Measurements from ENCODE around the gene MTA2. TPM values are rescaled to one million over a fixed set of nuclear protein-coding genes. Genes with fewer than 3 reads are reported as not detected.
"Not testable (repeated sequence)": the region's sequence is repeated elsewhere in the genome, so short reads cannot be mapped to it uniquely, and the experiment has no call there.

MTA2 gene
- 63.7 TPM for total RNA-seq

GRCh38 chr11:62601372-62602140 lies at the start of gene MTA2:
MTA2 (minus strand) TSS chr11:62601865; CDS start chr11:62601450, 415 bp downstream.
- peaks cover 24 to 29% (median 29%) of the 10 kb centered on the region in 3 donors for H3K36me3 ChIP-seq (ENCODE audit: control insufficient read depth in 3 of 3, insufficient read depth in 3 of 3, low read length in 3 of 3)
- peak within 1 kb of the TSS; percentile 88 for H3K27ac ChIP-seq (ENCODE audit: low read depth, low read length)
- peak within 1 kb of the TSS; percentile 83 to 86 (median 85) for H3K4me3 ChIP-seq (ENCODE audit: low read length in 3 of 3)
- no peaks in the 10 kb centered on the region for H3K9me3 ChIP-seq (ENCODE audit: control insufficient read depth in 3 of 3, low read length in 3 of 3)
- H3K9ac ChIP-seq (ENCODE audit: low read depth in 1 of 3, low read length in 3 of 3): peak within 1 kb of the TSS; percentile 86 to 94 (median 89)
- H3K4me1 ChIP-seq (ENCODE audit: control insufficient read depth in 3 of 3, insufficient read depth in 3 of 3, low read length in 3 of 3): peaks cover 33 to 46% (median 35%) of the 10 kb centered on the region in 3 donors
- H3K27me3 ChIP-seq (ENCODE audit: control insufficient read depth in 3 of 3, insufficient read depth in 3 of 3, low read length in 3 of 3): no peaks in the 10 kb centered on the region

GRCh38 chr11:62650283-62650682 lies 48.6 kb upstream of the MTA2 start:
- H3K4me3 ChIP-seq (ENCODE audit: low read length in 3 of 3); H3K9ac ChIP-seq (ENCODE audit: low read depth in 1 of 3, low read length in 3 of 3); H3K9me3 ChIP-seq (ENCODE audit: control insufficient read depth in 3 of 3, low read length in 3 of 3); H3K27ac ChIP-seq (ENCODE audit: low read depth, low read length); H3K27me3 ChIP-seq (ENCODE audit: control insufficient read depth in 3 of 3, insufficient read depth in 3 of 3, low read length in 3 of 3): not testable (repeated sequence)
- Histone ChIP-seq H3K36me3 (ENCODE audit: control insufficient read depth in 3 of 3, insufficient read depth in 3 of 3, low read length in 3 of 3) (peaks cover 22% of the 10 kb centered on the region in 3 donors), H3K4me1 (ENCODE audit: control insufficient read depth in 3 of 3, insufficient read depth in 3 of 3, low read length in 3 of 3) (peaks cover 25 to 36% (median 35%) of the 10 kb centered on the region in 3 donors)

DNA sequence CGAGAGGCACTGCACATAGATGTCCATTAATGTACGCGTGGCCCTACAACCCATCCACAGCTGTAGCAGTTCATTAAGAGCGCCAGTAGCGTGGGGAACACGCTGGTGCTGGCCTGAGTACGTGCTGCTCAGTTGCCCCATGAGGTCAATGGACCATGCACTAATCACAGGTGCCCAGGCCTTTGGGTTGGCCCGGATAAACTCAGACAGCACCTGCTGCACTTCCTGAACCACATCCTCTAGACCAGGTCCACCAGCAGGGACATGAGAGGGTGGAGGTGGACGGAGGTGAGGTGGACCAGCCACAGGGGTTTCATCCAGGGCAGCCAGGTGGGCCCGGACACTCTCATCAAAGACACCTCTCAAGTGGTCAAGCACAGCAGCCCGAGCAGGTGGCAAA lies 47.8 kb upstream of the MTA2 start:
- Histone ChIP-seq H3K27me3 (ENCODE audit: control insufficient read depth in 3 of 3, insufficient read depth in 3 of 3, low read length in 3 of 3) (no peaks in the 10 kb centered on the region), H3K36me3 (ENCODE audit: control insufficient read depth in 3 of 3, insufficient read depth in 3 of 3, low read length in 3 of 3) (peaks cover 22 to 28% (median 22%) of the 10 kb centered on the region in 3 donors), H3K4me1 (ENCODE audit: control insufficient read depth in 3 of 3, insufficient read depth in 3 of 3, low read length in 3 of 3) (peaks cover 30 to 42% (median 41%) of the 10 kb centered on the region in 3 donors), H3K27ac (ENCODE audit: low read depth, low read length) (no peak overlapping the region), H3K4me3 (ENCODE audit: low read length in 3 of 3) (no peak overlapping the region), H3K9ac (ENCODE audit: low read depth in 1 of 3, low read length in 3 of 3) (no peak overlapping the region), H3K9me3 (ENCODE audit: control insufficient read depth in 3 of 3, low read length in 3 of 3) (no peaks in the 10 kb centered on the region)

DNA sequence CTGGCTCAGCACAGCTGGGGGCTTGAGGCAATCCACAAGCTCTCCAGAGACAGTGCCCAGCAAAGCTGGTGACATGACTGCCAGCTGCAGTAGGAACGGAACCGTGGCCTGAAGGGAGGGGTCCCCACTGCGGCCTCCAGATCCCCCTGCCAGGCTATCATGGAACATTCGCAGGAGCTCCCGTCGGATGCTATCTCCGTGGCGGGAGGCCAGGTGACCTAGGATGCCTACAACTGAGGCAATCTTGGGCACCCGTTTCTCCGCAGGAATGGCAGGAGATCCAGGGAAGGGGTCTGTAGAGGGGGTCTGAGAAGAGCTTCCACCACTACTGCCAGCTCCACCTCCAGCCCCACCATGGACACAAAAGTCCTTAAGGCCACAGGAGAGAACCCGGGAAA lies 47.3 kb upstream of the MTA2 start:
- H3K9ac ChIP-seq (ENCODE audit: low read depth in 1 of 3, low read length in 3 of 3): no peak overlapping the region
- no peaks in the 10 kb centered on the region for H3K9me3 ChIP-seq (ENCODE audit: control insufficient read depth in 3 of 3, low read length in 3 of 3)
- peaks cover 34 to 44% (median 42%) of the 10 kb centered on the region in 3 donors for H3K4me1 ChIP-seq (ENCODE audit: control insufficient read depth in 3 of 3, insufficient read depth in 3 of 3, low read length in 3 of 3)
- H3K27ac ChIP-seq (ENCODE audit: low read depth, low read length): no peak overlapping the region
- H3K27me3 ChIP-seq (ENCODE audit: control insufficient read depth in 3 of 3, insufficient read depth in 3 of 3, low read length in 3 of 3): no peaks in the 10 kb centered on the region
- H3K4me3 ChIP-seq (ENCODE audit: low read length in 3 of 3): no peak overlapping the region
- peaks cover 25 to 33% (median 26%) of the 10 kb centered on the region in 3 donors for H3K36me3 ChIP-seq (ENCODE audit: control insufficient read depth in 3 of 3, insufficient read depth in 3 of 3, low read length in 3 of 3)

DNA sequence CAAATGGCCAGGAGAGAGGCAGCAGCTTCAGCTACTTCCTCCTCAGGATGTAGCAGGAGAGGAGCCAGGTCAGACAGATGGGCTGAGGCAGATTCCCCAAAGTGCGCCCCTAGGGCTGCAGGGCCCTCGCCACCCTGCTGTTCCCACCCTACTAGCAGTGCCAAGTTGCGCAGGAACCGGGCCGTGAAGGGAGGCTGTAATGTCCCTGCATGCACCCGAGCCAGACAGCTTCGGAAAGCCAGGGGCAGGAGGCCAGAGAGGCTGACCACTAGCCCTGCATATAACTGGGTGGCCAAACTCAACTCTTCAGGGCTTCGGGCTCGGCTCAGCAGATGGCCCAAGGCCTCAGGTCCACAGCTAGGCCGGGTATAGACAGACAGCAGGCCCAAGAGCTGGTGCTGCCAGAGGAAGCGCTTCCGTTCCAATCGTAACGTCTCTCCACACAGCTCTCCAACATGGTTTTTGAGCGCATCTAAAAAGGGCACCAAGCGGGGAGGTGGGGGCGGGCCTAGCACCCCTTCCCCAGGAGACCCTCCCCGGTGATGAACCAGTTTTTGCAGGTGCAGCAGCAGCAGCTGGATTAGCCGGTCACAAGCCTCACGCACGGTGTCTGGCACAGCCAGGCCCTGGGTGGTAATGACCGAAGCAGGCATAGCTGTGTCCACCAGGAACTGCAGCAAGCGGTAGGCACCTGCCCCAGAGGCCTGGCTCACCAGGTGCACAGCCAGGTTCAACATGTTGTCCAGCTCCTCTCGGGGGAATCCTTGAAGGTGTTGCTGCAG lies 46.7 kb upstream of the MTA2 start:
- H3K4me3 ChIP-seq (ENCODE audit: low read length in 3 of 3): no peak overlapping the region
- H3K9me3 ChIP-seq (ENCODE audit: control insufficient read depth in 3 of 3, low read length in 3 of 3): no peaks in the 10 kb centered on the region
- peaks cover 34 to 44% (median 39%) of the 10 kb centered on the region in 3 donors for H3K4me1 ChIP-seq (ENCODE audit: control insufficient read depth in 3 of 3, insufficient read depth in 3 of 3, low read length in 3 of 3)
- H3K27ac ChIP-seq (ENCODE audit: low read depth, low read length): no peak overlapping the region
- H3K27me3 ChIP-seq (ENCODE audit: control insufficient read depth in 3 of 3, insufficient read depth in 3 of 3, low read length in 3 of 3): no peaks in the 10 kb centered on the region
- H3K9ac ChIP-seq (ENCODE audit: low read depth in 1 of 3, low read length in 3 of 3): no peak overlapping the region
- peaks cover 25 to 33% (median 26%) of the 10 kb centered on the region in 3 donors for H3K36me3 ChIP-seq (ENCODE audit: control insufficient read depth in 3 of 3, insufficient read depth in 3 of 3, low read length in 3 of 3)

GRCh38 chr11:62647609-62648005 lies 45.9 kb upstream of the MTA2 start:
- Histone ChIP-seq H3K36me3 (ENCODE audit: control insufficient read depth in 3 of 3, insufficient read depth in 3 of 3, low read length in 3 of 3) (peaks cover 25 to 38% (median 26%) of the 10 kb centered on the region in 3 donors), H3K27ac (ENCODE audit: low read depth, low read length) (no peak overlapping the region), H3K9me3 (ENCODE audit: control insufficient read depth in 3 of 3, low read length in 3 of 3) (no peaks in the 10 kb centered on the region), H3K4me3 (ENCODE audit: low read length in 3 of 3) (no peak overlapping the region), H3K27me3 (ENCODE audit: control insufficient read depth in 3 of 3, insufficient read depth in 3 of 3, low read length in 3 of 3) (no peaks in the 10 kb centered on the region), H3K9ac (ENCODE audit: low read depth in 1 of 3, low read length in 3 of 3) (no peak overlapping the region), H3K4me1 (ENCODE audit: control insufficient read depth in 3 of 3, insufficient read depth in 3 of 3, low read length in 3 of 3) (peaks cover 33 to 40% (median 35%) of the 10 kb centered on the region in 3 donors)

DNA sequence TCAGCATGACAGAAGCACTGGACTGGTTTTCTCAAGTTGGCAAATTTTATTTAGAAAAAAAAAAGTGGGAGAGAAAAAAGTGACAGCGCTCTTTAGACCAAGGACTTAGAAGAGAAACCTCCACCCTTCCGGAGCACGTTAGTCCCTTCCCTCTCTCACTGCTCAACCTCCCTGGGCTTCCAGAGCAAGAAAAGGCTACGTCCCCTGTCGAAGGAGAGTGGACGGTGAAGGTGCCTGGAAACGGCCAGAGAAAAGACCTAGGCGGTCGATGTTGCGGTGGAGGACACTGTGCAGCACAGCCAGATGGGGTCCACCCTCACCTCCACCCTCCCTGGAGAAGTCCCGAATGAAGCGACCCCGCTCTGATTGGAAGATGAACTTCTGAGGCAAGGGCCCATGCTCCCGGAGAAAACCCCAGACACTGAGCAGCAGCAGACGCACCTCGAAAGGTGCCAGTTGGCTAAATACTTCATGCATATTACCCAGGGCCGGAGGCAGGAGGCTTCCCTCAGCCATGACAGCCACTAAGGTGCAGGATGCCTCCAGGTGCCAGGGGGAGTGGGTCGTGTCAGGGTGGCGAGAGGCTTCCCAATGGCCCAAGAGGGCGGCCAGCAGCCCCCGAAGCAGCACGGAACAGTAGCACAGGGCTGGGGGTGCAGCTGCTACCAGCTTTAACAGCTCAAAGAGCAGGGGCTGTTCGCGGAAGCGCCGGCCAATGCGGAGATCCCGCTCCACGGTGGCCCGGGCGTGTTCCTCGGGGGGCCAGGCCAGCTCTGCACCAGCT lies 45.4 kb upstream of the MTA2 start:
- Histone ChIP-seq H3K4me1 (ENCODE audit: control insufficient read depth in 3 of 3, insufficient read depth in 3 of 3, low read length in 3 of 3) (peaks cover 27 to 36% (median 29%) of the 10 kb centered on the region in 3 donors), H3K9ac (ENCODE audit: low read depth in 1 of 3, low read length in 3 of 3) (peak overlapping the region; percentile 20 to 60 (median 29)), H3K9me3 (ENCODE audit: control insufficient read depth in 3 of 3, low read length in 3 of 3) (no peaks in the 10 kb centered on the region), H3K27me3 (ENCODE audit: control insufficient read depth in 3 of 3, insufficient read depth in 3 of 3, low read length in 3 of 3) (no peaks in the 10 kb centered on the region), H3K4me3 (ENCODE audit: low read length in 3 of 3) (peak overlapping the region; percentile 56 to 60 (median 59)), H3K36me3 (ENCODE audit: control insufficient read depth in 3 of 3, insufficient read depth in 3 of 3, low read length in 3 of 3) (peaks cover 25 to 39% (median 26%) of the 10 kb centered on the region in 3 donors), H3K27ac (ENCODE audit: low read depth, low read length) (peak overlapping the region; percentile 1)

- H3K36me3 ChIP-seq (ENCODE audit: control insufficient read depth in 3 of 3, insufficient read depth in 3 of 3, low read length in 3 of 3): peaks cover 25 to 39% (median 26%) of the 10 kb centered on the region in 3 donors
- peaks cover 23 to 32% (median 24%) of the 10 kb centered on the region in 3 donors for H3K4me1 ChIP-seq (ENCODE audit: control insufficient read depth in 3 of 3, insufficient read depth in 3 of 3, low read length in 3 of 3)
Measured at GRCh38 chr11:62645946-62646824, 44.5 kb upstream of the MTA2 start, which contains the start of gene GANAB. GANAB (minus strand) TSS chr11:62646613; CDS start chr11:62646599, 14 bp downstream.

DNA sequence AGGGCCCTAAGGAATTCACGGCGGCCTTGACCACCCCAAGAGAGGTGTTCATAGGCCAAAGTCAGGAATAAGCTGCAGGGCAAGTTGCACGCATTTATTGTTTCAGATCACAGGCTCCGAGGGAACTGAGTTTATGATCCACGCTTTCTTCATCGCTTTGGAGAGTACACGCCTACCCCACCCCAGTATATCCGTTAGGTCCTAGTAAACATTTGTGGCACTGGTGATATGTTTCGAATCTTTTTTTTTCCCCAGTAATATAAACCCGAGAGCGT lies 43.9 kb upstream of the MTA2 start:
- Histone ChIP-seq H3K27me3 (ENCODE audit: control insufficient read depth in 3 of 3, insufficient read depth in 3 of 3, low read length in 3 of 3) (no peaks in the 10 kb centered on the region), H3K9ac (ENCODE audit: low read depth in 1 of 3, low read length in 3 of 3) (peak overlapping the region; percentile 94 to 97 (median 96)), H3K27ac (ENCODE audit: low read depth, low read length) (peak overlapping the region; percentile 92), H3K9me3 (ENCODE audit: control insufficient read depth in 3 of 3, low read length in 3 of 3) (no peaks in the 10 kb centered on the region), H3K36me3 (ENCODE audit: control insufficient read depth in 3 of 3, insufficient read depth in 3 of 3, low read length in 3 of 3) (peaks cover 25 to 39% (median 26%) of the 10 kb centered on the region in 3 donors), H3K4me1 (ENCODE audit: control insufficient read depth in 3 of 3, insufficient read depth in 3 of 3, low read length in 3 of 3) (peaks cover 23 to 32% (median 24%) of the 10 kb centered on the region in 3 donors), H3K4me3 (ENCODE audit: low read length in 3 of 3) (peak overlapping the region; percentile 94 to 98 (median 96))

More at GRCh38 chr11:62645946-62646824, 44.5 kb upstream of the MTA2 start, which contains the start of gene GANAB:
- Histone ChIP-seq H3K9me3 (ENCODE audit: control insufficient read depth in 3 of 3, low read length in 3 of 3) (no peaks in the 10 kb centered on the region), H3K4me3 (ENCODE audit: low read length in 3 of 3) (peak within 1 kb of the TSS; percentile 94 to 98 (median 96)), H3K27ac (ENCODE audit: low read depth, low read length) (peak within 1 kb of the TSS; percentile 92), H3K27me3 (ENCODE audit: control insufficient read depth in 3 of 3, insufficient read depth in 3 of 3, low read length in 3 of 3) (no peaks in the 10 kb centered on the region), H3K9ac (ENCODE audit: low read depth in 1 of 3, low read length in 3 of 3) (peak within 1 kb of the TSS; percentile 94 to 97 (median 96))

Data from skeletal muscle tissue (tissue), 4 donors.